ENCODE measurements around the gene TRIM9.
"Not testable (repeated sequence)": the region's sequence is repeated elsewhere in the genome, so short reads cannot be mapped to it uniquely, and the experiment has no call there.

Gene TRIM9

GRCh38 chr14:50964683-50965390 lies 130.1 kb downstream of the TRIM9 start:
- Histone ChIP-seq H3K4me1 (ENCODE audit: control insufficient read depth, insufficient read depth, low read length) (no peaks in the 10 kb centered on the region), H3K27ac (ENCODE audit: low read depth, low read length) (no peak overlapping the region), H3K27me3 (ENCODE audit: control insufficient read depth, insufficient read depth, low read length) (no peaks in the 10 kb centered on the region)

GRCh38 chr14:50963919-50964318 lies 131.0 kb downstream of the TRIM9 start:
- no peak overlapping the region for H3K4me3 ChIP-seq (ENCODE audit: low read depth, low read length)
- H3K27me3 ChIP-seq (ENCODE audit: control insufficient read depth, insufficient read depth, low read length): no peaks in the 10 kb centered on the region
- H3K36me3 ChIP-seq (ENCODE audit: control insufficient read depth, insufficient read depth, low read length): no peaks in the 10 kb centered on the region
- H3K9ac ChIP-seq (ENCODE audit: low read length): no peak overlapping the region
- H3K9me3 ChIP-seq (ENCODE audit: control insufficient read depth, insufficient read depth, low read depth, low read length): no peaks in the 10 kb centered on the region
- no peak overlapping the region for H3K27ac ChIP-seq (ENCODE audit: low read depth, low read length)
- H3K4me1 ChIP-seq (ENCODE audit: control insufficient read depth, insufficient read depth, low read length): no peaks in the 10 kb centered on the region

More at GRCh38 chr14:50964683-50965390, 130.1 kb downstream of the TRIM9 start:
- Histone ChIP-seq H3K9ac (ENCODE audit: low read length) (no peak overlapping the region), H3K36me3 (ENCODE audit: control insufficient read depth, insufficient read depth, low read length) (no peaks in the 10 kb centered on the region), H3K4me3 (ENCODE audit: low read depth, low read length) (no peak overlapping the region), H3K9me3 (ENCODE audit: control insufficient read depth, insufficient read depth, low read depth, low read length) (no peaks in the 10 kb centered on the region)

GRCh38 chr14:50961605-50962221 lies 133.2 kb downstream of the TRIM9 start:
- Histone ChIP-seq H3K9ac (ENCODE audit: low read length) (no peak overlapping the region), H3K36me3 (ENCODE audit: control insufficient read depth, insufficient read depth, low read length) (no peaks in the 10 kb centered on the region), H3K27me3 (ENCODE audit: control insufficient read depth, insufficient read depth, low read length) (no peaks in the 10 kb centered on the region), H3K4me1 (ENCODE audit: control insufficient read depth, insufficient read depth, low read length) (no peaks in the 10 kb centered on the region), H3K9me3 (ENCODE audit: control insufficient read depth, insufficient read depth, low read depth, low read length) (no peaks in the 10 kb centered on the region), H3K4me3 (ENCODE audit: low read depth, low read length) (no peak overlapping the region), H3K27ac (ENCODE audit: low read depth, low read length) (no peak overlapping the region)

- Histone ChIP-seq H3K4me1 (ENCODE audit: control insufficient read depth, insufficient read depth, low read length) (peaks cover 9% of the 10 kb centered on the region), H3K9me3 (ENCODE audit: control insufficient read depth, insufficient read depth, low read depth, low read length) (no peaks in the 10 kb centered on the region), H3K9ac (ENCODE audit: low read length) (no peak overlapping the region), H3K27ac (ENCODE audit: low read depth, low read length) (no peak overlapping the region), H3K27me3 (ENCODE audit: control insufficient read depth, insufficient read depth, low read length) (no peaks in the 10 kb centered on the region), H3K36me3 (ENCODE audit: control insufficient read depth, insufficient read depth, low read length) (no peaks in the 10 kb centered on the region), H3K4me3 (ENCODE audit: low read depth, low read length) (no peak overlapping the region)
These were observed 137.6 kb downstream of the TRIM9 start for GRCh38 chr14:50957296-50957695.

GRCh38 chr14:50956421-50956820 lies 138.5 kb downstream of the TRIM9 start:
- not testable (repeated sequence) for H3K36me3 ChIP-seq (ENCODE audit: control insufficient read depth, insufficient read depth, low read length); H3K9me3 ChIP-seq (ENCODE audit: control insufficient read depth, insufficient read depth, low read depth, low read length); H3K27me3 ChIP-seq (ENCODE audit: control insufficient read depth, insufficient read depth, low read length); H3K27ac ChIP-seq (ENCODE audit: low read depth, low read length); H3K9ac ChIP-seq (ENCODE audit: low read length); H3K4me3 ChIP-seq (ENCODE audit: low read depth, low read length)
- peaks cover 12% of the 10 kb centered on the region for H3K4me1 ChIP-seq (ENCODE audit: control insufficient read depth, insufficient read depth, low read length)

- peaks cover 12% of the 10 kb centered on the region for H3K4me1 ChIP-seq (ENCODE audit: control insufficient read depth, insufficient read depth, low read length)
- H3K9ac ChIP-seq (ENCODE audit: low read length): no peak overlapping the region
- peak overlapping the region; percentile 4; the same call in 1 of the 2 replicates for H3K27ac ChIP-seq (ENCODE audit: low read depth, low read length)
- no peak overlapping the region; the same call in 1 of the 2 replicates for H3K4me3 ChIP-seq (ENCODE audit: low read depth, low read length)
- no peaks in the 10 kb centered on the region for H3K36me3 ChIP-seq (ENCODE audit: control insufficient read depth, insufficient read depth, low read length)
- no peaks in the 10 kb centered on the region for H3K27me3 ChIP-seq (ENCODE audit: control insufficient read depth, insufficient read depth, low read length)
- H3K9me3 ChIP-seq (ENCODE audit: control insufficient read depth, insufficient read depth, low read depth, low read length): no peaks in the 10 kb centered on the region
These were observed 139.4 kb downstream of the TRIM9 start for GRCh38 chr14:50955373-50956043.

GRCh38 chr14:50954811-50955372 lies 140.0 kb downstream of the TRIM9 start:
- Histone ChIP-seq H3K27me3 (ENCODE audit: control insufficient read depth, insufficient read depth, low read length) (no peaks in the 10 kb centered on the region), H3K4me1 (ENCODE audit: control insufficient read depth, insufficient read depth, low read length) (peaks cover 12% of the 10 kb centered on the region), H3K4me3 (ENCODE audit: low read depth, low read length) (no peak overlapping the region), H3K9me3 (ENCODE audit: control insufficient read depth, insufficient read depth, low read depth, low read length) (no peaks in the 10 kb centered on the region), H3K27ac (ENCODE audit: low read depth, low read length) (peak overlapping the region; percentile 4; the same call in 1 of the 2 replicates), H3K36me3 (ENCODE audit: control insufficient read depth, insufficient read depth, low read length) (no peaks in the 10 kb centered on the region), H3K9ac (ENCODE audit: low read length) (no peak overlapping the region)

GRCh38 chr14:50953502-50953901 lies 141.4 kb downstream of the TRIM9 start:
- no peaks in the 10 kb centered on the region for H3K9me3 ChIP-seq (ENCODE audit: control insufficient read depth, insufficient read depth, low read depth, low read length)
- H3K4me3 ChIP-seq (ENCODE audit: low read depth, low read length): no peak overlapping the region
- no peaks in the 10 kb centered on the region for H3K36me3 ChIP-seq (ENCODE audit: control insufficient read depth, insufficient read depth, low read length)
- no peak overlapping the region for H3K27ac ChIP-seq (ENCODE audit: low read depth, low read length)
- H3K9ac ChIP-seq (ENCODE audit: low read length): no peak overlapping the region
- H3K27me3 ChIP-seq (ENCODE audit: control insufficient read depth, insufficient read depth, low read length): no peaks in the 10 kb centered on the region
- peaks cover 12% of the 10 kb centered on the region for H3K4me1 ChIP-seq (ENCODE audit: control insufficient read depth, insufficient read depth, low read length)

- Histone ChIP-seq H3K27me3 (ENCODE audit: control insufficient read depth, insufficient read depth, low read length) (no peaks in the 10 kb centered on the region), H3K36me3 (ENCODE audit: control insufficient read depth, insufficient read depth, low read length) (no peaks in the 10 kb centered on the region), H3K9me3 (ENCODE audit: control insufficient read depth, insufficient read depth, low read depth, low read length) (no peaks in the 10 kb centered on the region), H3K9ac (ENCODE audit: low read length) (no peak overlapping the region), H3K4me3 (ENCODE audit: low read depth, low read length) (no peak overlapping the region), H3K4me1 (ENCODE audit: control insufficient read depth, insufficient read depth, low read length) (peaks cover 21% of the 10 kb centered on the region), H3K27ac (ENCODE audit: low read depth, low read length) (no peak overlapping the region)
These were observed 143.9 kb downstream of the TRIM9 start for GRCh38 chr14:50951032-50951431.

- H3K9ac ChIP-seq (ENCODE audit: low read length): no peak overlapping the region
- H3K4me3 ChIP-seq (ENCODE audit: low read depth, low read length): no peak overlapping the region
- peaks cover 13% of the 10 kb centered on the region for H3K4me1 ChIP-seq (ENCODE audit: control insufficient read depth, insufficient read depth, low read length)
- H3K27ac ChIP-seq (ENCODE audit: low read depth, low read length): no peak overlapping the region
- no peaks in the 10 kb centered on the region for H3K36me3 ChIP-seq (ENCODE audit: control insufficient read depth, insufficient read depth, low read length)
- no peaks in the 10 kb centered on the region for H3K9me3 ChIP-seq (ENCODE audit: control insufficient read depth, insufficient read depth, low read depth, low read length)
- H3K27me3 ChIP-seq (ENCODE audit: control insufficient read depth, insufficient read depth, low read length): no peaks in the 10 kb centered on the region
These were observed 146.7 kb downstream of the TRIM9 start for GRCh38 chr14:50948205-50948604.

GRCh38 chr14:50947446-50947845 lies 147.5 kb downstream of the TRIM9 start:
- no peaks in the 10 kb centered on the region for H3K27me3 ChIP-seq (ENCODE audit: control insufficient read depth, insufficient read depth, low read length)

More at GRCh38 chr14:50947446-50947845, 147.5 kb downstream of the TRIM9 start:
- Histone ChIP-seq H3K9me3 (ENCODE audit: control insufficient read depth, insufficient read depth, low read depth, low read length) (no peaks in the 10 kb centered on the region), H3K36me3 (ENCODE audit: control insufficient read depth, insufficient read depth, low read length) (no peaks in the 10 kb centered on the region), H3K27ac (ENCODE audit: low read depth, low read length) (no peak overlapping the region), H3K4me1 (ENCODE audit: control insufficient read depth, insufficient read depth, low read length) (peaks cover 16% of the 10 kb centered on the region), H3K4me3 (ENCODE audit: low read depth, low read length) (no peak overlapping the region), H3K9ac (ENCODE audit: low read length) (no peak overlapping the region)
